ENCODE results near the gene FRS2.
A peak's percentile ranks its signal among the peaks of the same experiment; 100 is the strongest.

Gene FRS2

GRCh38 chr12:69497308-69498026 lies 27.3 kb downstream of the FRS2 start:
- no peaks in the 10 kb centered on the region for H3K4me1 ChIP-seq (ENCODE audit: control insufficient read depth, insufficient read depth, low read length)
- no peak overlapping the region for H3K4me3 ChIP-seq (ENCODE audit: insufficient read depth, low read depth, low read length)
- H3K36me3 ChIP-seq (ENCODE audit: control insufficient read depth, insufficient read depth, low read length), result no peaks in the 10 kb centered on the region
- no peaks in the 10 kb centered on the region for H3K9me3 ChIP-seq (ENCODE audit: control insufficient read depth, low read length)
- WGBS, 2 experiments, result 71 to 79% methylated on average over 4 of the region's 4 CpGs
- H3K27me3 ChIP-seq (ENCODE audit: control insufficient read depth, insufficient read depth, low read length, poor library complexity, severe bottlenecking), result no peaks in the 10 kb centered on the region
- no peak overlapping the region for H3K27ac ChIP-seq (ENCODE audit: insufficient read depth, low read depth, low read length, poor library complexity, severe bottlenecking)

- Histone ChIP-seq H3K27me3 (ENCODE audit: control insufficient read depth, insufficient read depth, low read length, poor library complexity, severe bottlenecking) (no peaks in the 10 kb centered on the region), H3K27ac (ENCODE audit: insufficient read depth, low read depth, low read length, poor library complexity, severe bottlenecking) (no peak overlapping the region), H3K36me3 (ENCODE audit: control insufficient read depth, insufficient read depth, low read length) (no peaks in the 10 kb centered on the region), H3K4me1 (ENCODE audit: control insufficient read depth, insufficient read depth, low read length) (peaks cover 7% of the 10 kb centered on the region), H3K9me3 (ENCODE audit: control insufficient read depth, low read length) (no peaks in the 10 kb centered on the region), H3K4me3 (ENCODE audit: insufficient read depth, low read depth, low read length) (no peak overlapping the region)
- no CpG with 5 or more reads among the region's 1 CpG for WGBS, 2 experiments
Observed at GRCh38 chr12:69500631-69501030, 30.4 kb downstream of the FRS2 start.

- Histone ChIP-seq H3K9me3 (ENCODE audit: control insufficient read depth, low read length) (no peaks in the 10 kb centered on the region), H3K27me3 (ENCODE audit: control insufficient read depth, insufficient read depth, low read length, poor library complexity, severe bottlenecking) (no peaks in the 10 kb centered on the region), H3K4me3 (ENCODE audit: insufficient read depth, low read depth, low read length) (no peak overlapping the region), H3K27ac (ENCODE audit: insufficient read depth, low read depth, low read length, poor library complexity, severe bottlenecking) (no peak overlapping the region), H3K4me1 (ENCODE audit: control insufficient read depth, insufficient read depth, low read length) (peaks cover 7% of the 10 kb centered on the region), H3K36me3 (ENCODE audit: control insufficient read depth, insufficient read depth, low read length) (no peaks in the 10 kb centered on the region)
- 96 to 98% methylated on average over 4 to 5 of the region's 5 CpGs for WGBS, 2 experiments
Observed at GRCh38 chr12:69501154-69501895, 31.1 kb downstream of the FRS2 start.

- WGBS, 2 experiments, result 94 to 95% methylated on average over 8 of the region's 8 CpGs
- Histone ChIP-seq H3K4me1 (ENCODE audit: control insufficient read depth, insufficient read depth, low read length) (peaks cover 7% of the 10 kb centered on the region), H3K27ac (ENCODE audit: insufficient read depth, low read depth, low read length, poor library complexity, severe bottlenecking) (no peak overlapping the region), H3K27me3 (ENCODE audit: control insufficient read depth, insufficient read depth, low read length, poor library complexity, severe bottlenecking) (no peaks in the 10 kb centered on the region), H3K36me3 (ENCODE audit: control insufficient read depth, insufficient read depth, low read length) (no peaks in the 10 kb centered on the region), H3K4me3 (ENCODE audit: insufficient read depth, low read depth, low read length) (no peak overlapping the region), H3K9me3 (ENCODE audit: control insufficient read depth, low read length) (no peaks in the 10 kb centered on the region)
Observed at GRCh38 chr12:69502345-69503081, 32.3 kb downstream of the FRS2 start.

GRCh38 chr12:69508091-69508490 lies 37.9 kb downstream of the FRS2 start:
- WGBS, 2 experiments, result 100% methylated on average over 1 of the region's 1 CpG; no CpG with 5 or more reads in 1 of the 2 experiments
- Histone ChIP-seq H3K27ac (ENCODE audit: insufficient read depth, low read depth, low read length, poor library complexity, severe bottlenecking) (no peak overlapping the region), H3K4me1 (ENCODE audit: control insufficient read depth, insufficient read depth, low read length) (peaks cover 14% of the 10 kb centered on the region), H3K9me3 (ENCODE audit: control insufficient read depth, low read length) (no peaks in the 10 kb centered on the region), H3K4me3 (ENCODE audit: insufficient read depth, low read depth, low read length) (no peak overlapping the region), H3K36me3 (ENCODE audit: control insufficient read depth, insufficient read depth, low read length) (no peaks in the 10 kb centered on the region), H3K27me3 (ENCODE audit: control insufficient read depth, insufficient read depth, low read length, poor library complexity, severe bottlenecking) (no peaks in the 10 kb centered on the region)

- H3K27ac ChIP-seq (ENCODE audit: insufficient read depth, low read depth, low read length, poor library complexity, severe bottlenecking), result no peak overlapping the region
Observed at GRCh38 chr12:69508621-69509020, 38.4 kb downstream of the FRS2 start.

GRCh38 chr12:69509308-69509736 lies 39.1 kb downstream of the FRS2 start:
- Histone ChIP-seq H3K36me3 (ENCODE audit: control insufficient read depth, insufficient read depth, low read length) (no peaks in the 10 kb centered on the region), H3K27ac (ENCODE audit: insufficient read depth, low read depth, low read length, poor library complexity, severe bottlenecking) (peak overlapping the region; percentile 45), H3K4me3 (ENCODE audit: insufficient read depth, low read depth, low read length) (no peak overlapping the region), H3K9me3 (ENCODE audit: control insufficient read depth, low read length) (no peaks in the 10 kb centered on the region), H3K27me3 (ENCODE audit: control insufficient read depth, insufficient read depth, low read length, poor library complexity, severe bottlenecking) (no peaks in the 10 kb centered on the region), H3K4me1 (ENCODE audit: control insufficient read depth, insufficient read depth, low read length) (peaks cover 12% of the 10 kb centered on the region)
- 100% methylated on average over 1 of the region's 1 CpG; no CpG with 5 or more reads in 1 of the 2 experiments for WGBS, 2 experiments

More at GRCh38 chr12:69508621-69509020, 38.4 kb downstream of the FRS2 start:
- Histone ChIP-seq H3K36me3 (ENCODE audit: control insufficient read depth, insufficient read depth, low read length) (no peaks in the 10 kb centered on the region), H3K4me3 (ENCODE audit: insufficient read depth, low read depth, low read length) (no peak overlapping the region), H3K9me3 (ENCODE audit: control insufficient read depth, low read length) (no peaks in the 10 kb centered on the region), H3K27me3 (ENCODE audit: control insufficient read depth, insufficient read depth, low read length, poor library complexity, severe bottlenecking) (no peaks in the 10 kb centered on the region), H3K4me1 (ENCODE audit: control insufficient read depth, insufficient read depth, low read length) (peaks cover 12% of the 10 kb centered on the region)
- 80% methylated on average over 1 of the region's 1 CpG; no CpG with 5 or more reads in 1 of the 2 experiments for WGBS, 2 experiments

GRCh38 chr12:69509904-69510827 lies 40.0 kb downstream of the FRS2 start:
- Histone ChIP-seq H3K4me1 (ENCODE audit: control insufficient read depth, insufficient read depth, low read length) (peaks cover 14% of the 10 kb centered on the region), H3K9me3 (ENCODE audit: control insufficient read depth, low read length) (no peaks in the 10 kb centered on the region), H3K36me3 (ENCODE audit: control insufficient read depth, insufficient read depth, low read length) (no peaks in the 10 kb centered on the region), H3K27me3 (ENCODE audit: control insufficient read depth, insufficient read depth, low read length, poor library complexity, severe bottlenecking) (no peaks in the 10 kb centered on the region), H3K27ac (ENCODE audit: insufficient read depth, low read depth, low read length, poor library complexity, severe bottlenecking) (no peak overlapping the region), H3K4me3 (ENCODE audit: insufficient read depth, low read depth, low read length) (no peak overlapping the region)
- 91 to 95% methylated on average over 4 to 5 of the region's 5 CpGs for WGBS, 2 experiments

GRCh38 chr12:69511016-69511415 lies 40.8 kb downstream of the FRS2 start:
- Histone ChIP-seq H3K27me3 (ENCODE audit: control insufficient read depth, insufficient read depth, low read length, poor library complexity, severe bottlenecking) (no peaks in the 10 kb centered on the region), H3K4me3 (ENCODE audit: insufficient read depth, low read depth, low read length) (no peak overlapping the region), H3K4me1 (ENCODE audit: control insufficient read depth, insufficient read depth, low read length) (peaks cover 18% of the 10 kb centered on the region), H3K27ac (ENCODE audit: insufficient read depth, low read depth, low read length, poor library complexity, severe bottlenecking) (no peak overlapping the region), H3K9me3 (ENCODE audit: control insufficient read depth, low read length) (no peaks in the 10 kb centered on the region), H3K36me3 (ENCODE audit: control insufficient read depth, insufficient read depth, low read length) (no peaks in the 10 kb centered on the region)
- WGBS, 2 experiments, result 67% methylated on average over 1 of the region's 1 CpG; no CpG with 5 or more reads in 1 of the 2 experiments

Measured in ectodermal cell (in vitro differentiated cells).